Brain microvascular endothelial cell (primary cell): Measurements from ENCODE around the gene TOM1L2.
A peak's percentile ranks its signal among the peaks of the same experiment; 100 is the strongest.

Source experiments
- DNase-seq: peaks from one replicate; pipeline ENCODE4 v3.0.0-alpha.2; 2020
- H3K27ac ChIP-seq: fragments of 250-450 bp; sonication (Bioruptor Pico); 2 replicates; pipeline ENCODE4 v1.5.1; 2020; ENCODE audit warnings: mild to moderate bottlenecking, moderate library complexity
- H3K27me3 ChIP-seq: fragments of 250-450 bp; sonication (Bioruptor Pico); replicated peaks from 2 replicates; pipeline ENCODE4 v1.5.1; 2020; ENCODE audit warnings: mild to moderate bottlenecking
- H3K36me3 ChIP-seq: fragments of 250-450 bp; sonication (Bioruptor Pico); replicated peaks from 2 replicates; pipeline ENCODE4 v1.5.1; 2020; ENCODE audit warnings: mild to moderate bottlenecking
- H3K4me3 ChIP-seq: 2 replicates; pipeline ENCODE4 v1.5.1; 2011; ENCODE audit warnings: low read depth, mild to moderate bottlenecking, control low read depth, low read length, moderate library complexity
- CTCF ChIP-seq: IDR thresholded peaks from 2 replicates; pipeline ENCODE4 v1.5.1; 2011; ENCODE audit warnings: low read depth, mild to moderate bottlenecking, moderate library complexity, low read length, control low read depth, inconsistent platforms; ENCODE audit errors: missing control alignments
- in situ Hi-C: cut with HindIII; loops from 2 replicates; pipeline ENCODE4 v1.10.0; 2017; ENCODE audit warnings: low sequenced_read_pairs, low pct_ligation_motif_present

Gene TOM1L2

GRCh38 chr17:18017958-18018357, 45.8 kb upstream of the TOM1L2 start:
- H3K27ac ChIP-seq = no peak overlapping the region
- no peak for TF ChIP-seq CTCF
- no peaks in the 10 kb centered on the region for H3K27me3 ChIP-seq
- no peaks in the 10 kb centered on the region for H3K36me3 ChIP-seq
- DNase-seq = peak; percentile 77
- in situ Hi-C loops = no loop called here
- no peak overlapping the region for H3K4me3 ChIP-seq

- H3K4me3 ChIP-seq = no peak overlapping the region
- no peak overlapping the region for H3K27ac ChIP-seq
- DNase-seq = no peak
- H3K36me3 ChIP-seq = no peaks in the 10 kb centered on the region
- no peaks in the 10 kb centered on the region for H3K27me3 ChIP-seq
- in situ Hi-C loops = no loop called here
- TF ChIP-seq CTCF = no peak
Observed at GRCh38 chr17:18016426-18016825, 44.2 kb upstream of the TOM1L2 start.

GRCh38 chr17:18015593-18015992, 43.4 kb upstream of the TOM1L2 start:
- Histone ChIP-seq H3K36me3 (no peaks in the 10 kb centered on the region), H3K4me3 (no peak overlapping the region), H3K27me3 (no peaks in the 10 kb centered on the region), H3K27ac (no peak overlapping the region)
- TF ChIP-seq CTCF = no peak
- in situ Hi-C loops = no loop called here
- DNase-seq = no peak

GRCh38 chr17:18014006-18014405, 41.8 kb upstream of the TOM1L2 start:
- in situ Hi-C loops = no loop called here
- Histone ChIP-seq H3K36me3 (no peaks in the 10 kb centered on the region), H3K4me3 (no peak overlapping the region), H3K27me3 (no peaks in the 10 kb centered on the region), H3K27ac (no peak overlapping the region)
- no peak for DNase-seq
- TF ChIP-seq CTCF = no peak

- no peak for DNase-seq
- in situ Hi-C loops = no loop called here
- H3K4me3 ChIP-seq = no peak overlapping the region
- no peaks in the 10 kb centered on the region for H3K27me3 ChIP-seq
- H3K27ac ChIP-seq = no peak overlapping the region
- no peaks in the 10 kb centered on the region for H3K36me3 ChIP-seq
- no peak for TF ChIP-seq CTCF
Observed at GRCh38 chr17:18011286-18011685, 39.1 kb upstream of the TOM1L2 start.

- no peaks in the 10 kb centered on the region for H3K36me3 ChIP-seq
- TF ChIP-seq CTCF = no peak
- in situ Hi-C loops = no loop called here
- H3K27me3 ChIP-seq = no peaks in the 10 kb centered on the region
- H3K4me3 ChIP-seq = no peak overlapping the region
- no peak for DNase-seq
- H3K27ac ChIP-seq = no peak overlapping the region
Observed at GRCh38 chr17:18009609-18010420, 37.6 kb upstream of the TOM1L2 start.
